ENCODE measurements around the gene ALOX15B.
"Not testable (repeated sequence)": the region's sequence is repeated elsewhere in the genome, so short reads cannot be mapped to it uniquely, and the experiment has no call there.

ALOX15B gene

GRCh38 chr17:8062807-8063483 lies 24.1 kb downstream of the ALOX15B start:
- no peak for DNase-seq (ENCODE audit: low read depth)

- DNase-seq (ENCODE audit: low read depth): no peak
Measured at GRCh38 chr17:8063761-8064534, 25.1 kb downstream of the ALOX15B start.

GRCh38 chr17:8064561-8065019 lies 25.7 kb downstream of the ALOX15B start:
- DNase-seq (ENCODE audit: low read depth): no peak

- no peak for DNase-seq (ENCODE audit: low read depth)
Measured at GRCh38 chr17:8066841-8067775, 28.2 kb downstream of the ALOX15B start.

GRCh38 chr17:8067806-8068205 lies 28.9 kb downstream of the ALOX15B start:
- no peak for DNase-seq (ENCODE audit: low read depth)

GRCh38 chr17:8068736-8069586 lies 30.1 kb downstream of the ALOX15B start:
- no peak for DNase-seq (ENCODE audit: low read depth)

GRCh38 chr17:8069587-8069860 lies 30.7 kb downstream of the ALOX15B start:
- no peak for DNase-seq (ENCODE audit: low read depth)

- DNase-seq (ENCODE audit: low read depth): no peak
Measured at GRCh38 chr17:8071496-8071895, 32.6 kb downstream of the ALOX15B start.

GRCh38 chr17:8072341-8072728 lies 33.5 kb downstream of the ALOX15B start:
- DNase-seq (ENCODE audit: low read depth): no peak

- no peak for DNase-seq (ENCODE audit: low read depth)
Measured at GRCh38 chr17:8072729-8073461, 34.0 kb downstream of the ALOX15B start.

- peak; percentile 76 for DNase-seq (ENCODE audit: low read depth)
Measured at GRCh38 chr17:8073627-8074484, 35.0 kb downstream of the ALOX15B start.

GRCh38 chr17:8074554-8074953 lies 35.7 kb downstream of the ALOX15B start:
- DNase-seq (ENCODE audit: low read depth): no peak

GRCh38 chr17:8075081-8075480 lies 36.2 kb downstream of the ALOX15B start:
- no peak for DNase-seq (ENCODE audit: low read depth)

- no peak for DNase-seq (ENCODE audit: low read depth)
Measured at GRCh38 chr17:8075574-8076342, 36.9 kb downstream of the ALOX15B start.

GRCh38 chr17:8076502-8077266 lies 37.8 kb downstream of the ALOX15B start:
- no peak for DNase-seq (ENCODE audit: low read depth)

- DNase-seq (ENCODE audit: low read depth): not testable (repeated sequence)
Measured at GRCh38 chr17:8077939-8078338, 39.1 kb downstream of the ALOX15B start.

GRCh38 chr17:8079291-8080207 lies 40.7 kb downstream of the ALOX15B start:
- peak; percentile 67 for DNase-seq (ENCODE audit: low read depth)
